Measurements from ENCODE around the gene RAMP3.

RAMP3 gene

GRCh38 chr7:45224832-45225231 is 67.2 kb downstream of the RAMP3 start:
- H3K27me3 ChIP-seq (ENCODE audit: insufficient read depth, poor library complexity, severe bottlenecking), result peaks cover 12% of the 10 kb centered on the region
- ATAC-seq (ENCODE audit: low read depth), result no peak

DNA sequence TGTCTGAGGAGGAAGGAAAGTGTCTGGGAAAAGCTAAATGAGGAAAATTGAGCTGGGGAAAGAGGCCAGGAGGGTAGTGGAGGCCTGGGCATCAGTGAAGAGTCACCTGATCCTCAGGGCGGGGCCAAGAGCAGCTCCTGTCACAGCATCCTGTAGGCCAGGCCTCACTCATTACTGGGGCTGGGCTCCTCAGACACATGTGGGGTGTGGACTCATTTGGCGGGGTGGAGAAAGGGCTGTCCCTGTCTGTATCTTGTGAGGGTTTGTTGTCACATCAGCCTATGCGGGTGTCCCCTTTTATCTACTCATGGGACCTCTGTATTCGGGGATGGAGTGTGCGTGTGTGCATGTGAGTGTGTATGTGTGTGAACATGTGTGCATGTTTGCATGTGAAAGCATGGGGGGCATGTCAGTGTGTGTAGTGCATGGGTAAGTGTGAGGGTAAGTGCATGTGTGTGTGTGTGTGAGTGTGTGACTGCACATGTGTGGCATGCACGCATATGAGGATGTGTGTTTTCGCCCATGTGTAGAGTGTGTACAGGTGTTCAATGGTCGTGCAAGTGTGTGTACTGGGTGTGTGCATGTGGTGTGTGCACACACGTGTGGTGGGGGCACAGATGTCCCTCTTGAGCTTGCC is 67.8 kb downstream of the RAMP3 start:
- no peak overlapping the region for H3K4me3 ChIP-seq (ENCODE audit: severe bottlenecking)
- H3K27ac ChIP-seq (ENCODE audit: poor library complexity, severe bottlenecking), result no peak overlapping the region
- H3K9me3 ChIP-seq (ENCODE audit: severe bottlenecking), result no peaks in the 10 kb centered on the region
- DNase-seq (ENCODE audit: low spot score), result no peak
- H3K27me3 ChIP-seq (ENCODE audit: insufficient read depth, poor library complexity, severe bottlenecking), result peaks cover 15% of the 10 kb centered on the region
- H3K4me1 ChIP-seq (ENCODE audit: insufficient read depth, poor library complexity, severe bottlenecking), result no peaks in the 10 kb centered on the region
- TF ChIP-seq, protein P1, sequence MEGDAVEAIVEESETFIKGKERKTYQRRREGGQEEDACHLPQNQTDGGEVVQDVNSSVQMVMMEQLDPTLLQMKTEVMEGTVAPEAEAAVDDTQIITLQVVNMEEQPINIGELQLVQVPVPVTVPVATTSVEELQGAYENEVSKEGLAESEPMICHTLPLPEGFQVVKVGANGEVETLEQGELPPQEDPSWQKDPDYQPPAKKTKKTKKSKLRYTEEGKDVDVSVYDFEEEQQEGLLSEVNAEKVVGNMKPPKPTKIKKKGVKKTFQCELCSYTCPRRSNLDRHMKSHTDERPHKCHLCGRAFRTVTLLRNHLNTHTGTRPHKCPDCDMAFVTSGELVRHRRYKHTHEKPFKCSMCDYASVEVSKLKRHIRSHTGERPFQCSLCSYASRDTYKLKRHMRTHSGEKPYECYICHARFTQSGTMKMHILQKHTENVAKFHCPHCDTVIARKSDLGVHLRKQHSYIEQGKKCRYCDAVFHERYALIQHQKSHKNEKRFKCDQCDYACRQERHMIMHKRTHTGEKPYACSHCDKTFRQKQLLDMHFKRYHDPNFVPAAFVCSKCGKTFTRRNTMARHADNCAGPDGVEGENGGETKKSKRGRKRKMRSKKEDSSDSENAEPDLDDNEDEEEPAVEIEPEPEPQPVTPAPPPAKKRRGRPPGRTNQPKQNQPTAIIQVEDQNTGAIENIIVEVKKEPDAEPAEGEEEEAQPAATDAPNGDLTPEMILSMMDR (IDR thresholded peaks at IDR 0.05; ENCODE audit: poor library complexity, severe bottlenecking), result no peak
- no peaks in the 10 kb centered on the region for H3K36me3 ChIP-seq (ENCODE audit: low read depth)
- ATAC-seq (ENCODE audit: low read depth), result no peak

More at GRCh38 chr7:45224832-45225231, 67.2 kb downstream of the RAMP3 start:
- TF ChIP-seq, protein P1 (IDR thresholded peaks at IDR 0.05; ENCODE audit: poor library complexity, severe bottlenecking), result no peak
- Histone ChIP-seq H3K36me3 (ENCODE audit: low read depth) (no peaks in the 10 kb centered on the region), H3K4me3 (ENCODE audit: severe bottlenecking) (no peak overlapping the region), H3K4me1 (ENCODE audit: insufficient read depth, poor library complexity, severe bottlenecking) (no peaks in the 10 kb centered on the region), H3K27ac (ENCODE audit: poor library complexity, severe bottlenecking) (no peak overlapping the region), H3K9me3 (ENCODE audit: severe bottlenecking) (no peaks in the 10 kb centered on the region)
- no peak for DNase-seq (ENCODE audit: low spot score)

DNA sequence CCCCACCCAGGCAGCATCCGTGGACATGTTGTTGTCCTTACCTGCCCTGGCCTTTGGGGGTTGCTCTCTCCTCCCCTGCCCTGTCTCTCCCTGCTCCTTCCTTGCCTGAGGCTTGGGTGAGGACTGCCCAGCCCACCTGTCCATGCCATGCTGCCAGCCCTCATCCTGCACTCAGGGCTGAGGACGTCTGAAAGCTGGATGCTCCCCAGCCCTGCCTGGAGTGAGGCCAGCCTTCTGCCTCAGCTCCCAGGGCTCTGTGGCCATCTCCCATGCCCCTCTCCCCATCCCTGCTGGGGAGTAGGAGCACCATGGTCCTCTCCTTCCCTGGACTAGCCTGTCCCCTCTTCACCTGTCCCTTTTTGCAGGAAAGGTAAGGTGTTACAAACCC is 68.4 kb downstream of the RAMP3 start:
- ATAC-seq (ENCODE audit: low read depth) (no peak), DNase-seq (ENCODE audit: low spot score) (no peak)
- TF ChIP-seq, protein P1 (IDR thresholded peaks at IDR 0.05; ENCODE audit: poor library complexity, severe bottlenecking), result no peak
- H3K4me1 ChIP-seq (ENCODE audit: insufficient read depth, poor library complexity, severe bottlenecking), result no peaks in the 10 kb centered on the region
- peaks cover 14% of the 10 kb centered on the region for H3K27me3 ChIP-seq (ENCODE audit: insufficient read depth, poor library complexity, severe bottlenecking)
- H3K27ac ChIP-seq (ENCODE audit: poor library complexity, severe bottlenecking), result no peak overlapping the region
- no peaks in the 10 kb centered on the region for H3K36me3 ChIP-seq (ENCODE audit: low read depth)
- no peaks in the 10 kb centered on the region for H3K9me3 ChIP-seq (ENCODE audit: severe bottlenecking)
- H3K4me3 ChIP-seq (ENCODE audit: severe bottlenecking), result no peak overlapping the region

- no peaks in the 10 kb centered on the region for H3K36me3 ChIP-seq (ENCODE audit: low read depth)
- peaks cover 19% of the 10 kb centered on the region for H3K27me3 ChIP-seq (ENCODE audit: insufficient read depth, poor library complexity, severe bottlenecking)
- H3K9me3 ChIP-seq (ENCODE audit: severe bottlenecking), result no peaks in the 10 kb centered on the region
- H3K4me1 ChIP-seq (ENCODE audit: insufficient read depth, poor library complexity, severe bottlenecking), result no peaks in the 10 kb centered on the region
- TF ChIP-seq, protein P1 (IDR thresholded peaks at IDR 0.05; ENCODE audit: poor library complexity, severe bottlenecking), result no peak
- ATAC-seq (ENCODE audit: low read depth), result no peak
- H3K4me3 ChIP-seq (ENCODE audit: severe bottlenecking), result no peak overlapping the region
- no peak for DNase-seq (ENCODE audit: low spot score)
- H3K27ac ChIP-seq (ENCODE audit: poor library complexity, severe bottlenecking), result no peak overlapping the region
Measured at GRCh38 chr7:45229156-45229920, 71.7 kb downstream of the RAMP3 start.

- no peak overlapping the region for H3K27ac ChIP-seq (ENCODE audit: poor library complexity, severe bottlenecking)
- TF ChIP-seq, protein P1 (IDR thresholded peaks at IDR 0.05; ENCODE audit: poor library complexity, severe bottlenecking), result no peak
- DNase-seq (ENCODE audit: low spot score) (no peak), ATAC-seq (ENCODE audit: low read depth) (no peak)
- no peak overlapping the region for H3K4me3 ChIP-seq (ENCODE audit: severe bottlenecking)
- peaks cover 19% of the 10 kb centered on the region for H3K27me3 ChIP-seq (ENCODE audit: insufficient read depth, poor library complexity, severe bottlenecking)
- no peaks in the 10 kb centered on the region for H3K36me3 ChIP-seq (ENCODE audit: low read depth)
- H3K9me3 ChIP-seq (ENCODE audit: severe bottlenecking), result no peaks in the 10 kb centered on the region
- no peaks in the 10 kb centered on the region for H3K4me1 ChIP-seq (ENCODE audit: insufficient read depth, poor library complexity, severe bottlenecking)
Measured at GRCh38 chr7:45230083-45230482, 72.5 kb downstream of the RAMP3 start.

Data from RWPE2 (cell line).